GM12891 (cell line): Measurements from ENCODE around the gene IP6K3.

Source experiments
- DNase-seq: peaks from one replicate; pipeline ENCODE4 v3.0.0; 2011; ENCODE audit warnings: low spot score; ENCODE audit not compliant: insufficient read length
- FAIRE-seq: peaks from 2 replicates; lab custom pipeline; 2011; peaks lifted over from hg19 to GRCh38; lab: Jason Lieb, UNC
- PAX5 ChIP-seq: IDR thresholded peaks from 2 replicates; pipeline ENCODE4 v1.6.1; 2011; ENCODE audit warnings: low read length, moderate library complexity, mild to moderate bottlenecking; ENCODE audit not compliant: insufficient read depth, severe bottlenecking
- POLR2A ChIP-seq: IDR thresholded peaks from 2 replicates; pipeline ENCODE4 v1.6.1; 2011; ENCODE audit warnings: low read depth, low read length, control low read depth
- POLR2AphosphoS5 ChIP-seq: IDR thresholded peaks from 2 replicates; pipeline ENCODE4 v1.6.1; 2011; ENCODE audit warnings: low read depth, low read length, control low read depth
- POU2F2 ChIP-seq: IDR thresholded peaks from 2 replicates; pipeline ENCODE4 v1.6.1; 2011; ENCODE audit warnings: low read depth, mild to moderate bottlenecking, control low read depth, low read length, moderate library complexity
- SPI1 ChIP-seq: IDR thresholded peaks from 2 replicates; pipeline ENCODE4 v1.6.1; 2011; ENCODE audit warnings: low read depth, low read length, control low read depth
- TAF1 ChIP-seq: IDR thresholded peaks from 2 replicates; pipeline ENCODE4 v1.6.1; 2011; ENCODE audit warnings: low read depth, low read length, control low read depth

The IP6K3 gene

GRCh38 chr6:33724102-33725023 lies 22.3 kb downstream of the IP6K3 start:
- DNase-seq = no peak
- FAIRE-seq = no peak

GRCh38 chr6:33723371-33724085 lies 23.2 kb downstream of the IP6K3 start:
- FAIRE-seq = no peak
- TF ChIP-seq POU2F2 = no peak
- no peak for TF ChIP-seq POLR2A
- no peak for TF ChIP-seq POLR2AphosphoS5
- TF ChIP-seq TAF1 = no peak
- TF ChIP-seq SPI1 = no peak
- TF ChIP-seq PAX5 = no peak
- DNase-seq = no peak

More at GRCh38 chr6:33724102-33725023, 22.3 kb downstream of the IP6K3 start:
- no peak for TF ChIP-seq POU2F2

GRCh38 chr6:33722103-33722623 lies 24.5 kb downstream of the IP6K3 start:
- no peak for DNase-seq
- peak; percentile 26 for FAIRE-seq
- TF ChIP-seq POLR2AphosphoS5 (no peak), POU2F2 (no peak), POLR2A (no peak), SPI1 (no peak), PAX5 (no peak), TAF1 (no peak)

GRCh38 chr6:33721508-33721907 lies 25.2 kb downstream of the IP6K3 start:
- peak; percentile 43 for FAIRE-seq
- DNase-seq = no peak
- no peak for TF ChIP-seq TAF1
- no peak for TF ChIP-seq PAX5
- TF ChIP-seq SPI1 = no peak

GRCh38 chr6:33720998-33721397 lies 25.7 kb downstream of the IP6K3 start:
- no peak for TF ChIP-seq TAF1
- TF ChIP-seq POU2F2 = peak; percentile 72; the same call in 1 of the 2 replicates
- no peak for TF ChIP-seq POLR2A
- no peak for TF ChIP-seq POLR2AphosphoS5
- no peak for TF ChIP-seq PAX5
- peak; percentile 64 for TF ChIP-seq SPI1
- no peak for DNase-seq
- peak; percentile 86 for FAIRE-seq

GRCh38 chr6:33719326-33719987 lies 27.2 kb downstream of the IP6K3 start:
- no peak for FAIRE-seq
- no peak for TF ChIP-seq SPI1
- no peak for TF ChIP-seq POLR2AphosphoS5
- no peak for TF ChIP-seq POU2F2

GRCh38 chr6:33718713-33719112 lies 28.0 kb downstream of the IP6K3 start:
- no peak for FAIRE-seq
- DNase-seq = no peak
- TF ChIP-seq PAX5 (no peak), SPI1 (0 out of 2 replicates have a peak, but pooled peaks have one; percentile 7)

More at GRCh38 chr6:33719326-33719987, 27.2 kb downstream of the IP6K3 start:
- DNase-seq = no peak

GRCh38 chr6:33717934-33718455 lies 28.7 kb downstream of the IP6K3 start:
- DNase-seq = no peak
- no peak for FAIRE-seq
- no peak for TF ChIP-seq SPI1
- TF ChIP-seq POLR2AphosphoS5 = no peak
- TF ChIP-seq POLR2A = no peak
- TF ChIP-seq POU2F2 = no peak
- no peak for TF ChIP-seq PAX5
- TF ChIP-seq TAF1 = no peak

- TF ChIP-seq PAX5 (no peak), POLR2AphosphoS5 (no peak), POLR2A (no peak), SPI1 (no peak), TAF1 (no peak), POU2F2 (no peak)
- FAIRE-seq = no peak
- no peak for DNase-seq
These were observed 29.6 kb downstream of the IP6K3 start for GRCh38 chr6:33716890-33717632.
